Stimulated activated CD8-positive, alpha-beta memory T cell treated with anti-CD3 and anti-CD28 coated beads, Interleukin-4, amount 100 ng/mL, for 48 hours (primary cell): ENCODE results near the gene PRTG.
A peak's percentile ranks its signal among the peaks of the same experiment; 100 is the strongest.
"Not testable (repeated sequence)": the region's sequence is repeated elsewhere in the genome, so short reads cannot be mapped to it uniquely, and the experiment has no call there.

Experiments
- DNase-seq: peaks from one replicate; pipeline ENCODE4 v3.0.0-alpha.2; 2020

PRTG gene

DNA sequence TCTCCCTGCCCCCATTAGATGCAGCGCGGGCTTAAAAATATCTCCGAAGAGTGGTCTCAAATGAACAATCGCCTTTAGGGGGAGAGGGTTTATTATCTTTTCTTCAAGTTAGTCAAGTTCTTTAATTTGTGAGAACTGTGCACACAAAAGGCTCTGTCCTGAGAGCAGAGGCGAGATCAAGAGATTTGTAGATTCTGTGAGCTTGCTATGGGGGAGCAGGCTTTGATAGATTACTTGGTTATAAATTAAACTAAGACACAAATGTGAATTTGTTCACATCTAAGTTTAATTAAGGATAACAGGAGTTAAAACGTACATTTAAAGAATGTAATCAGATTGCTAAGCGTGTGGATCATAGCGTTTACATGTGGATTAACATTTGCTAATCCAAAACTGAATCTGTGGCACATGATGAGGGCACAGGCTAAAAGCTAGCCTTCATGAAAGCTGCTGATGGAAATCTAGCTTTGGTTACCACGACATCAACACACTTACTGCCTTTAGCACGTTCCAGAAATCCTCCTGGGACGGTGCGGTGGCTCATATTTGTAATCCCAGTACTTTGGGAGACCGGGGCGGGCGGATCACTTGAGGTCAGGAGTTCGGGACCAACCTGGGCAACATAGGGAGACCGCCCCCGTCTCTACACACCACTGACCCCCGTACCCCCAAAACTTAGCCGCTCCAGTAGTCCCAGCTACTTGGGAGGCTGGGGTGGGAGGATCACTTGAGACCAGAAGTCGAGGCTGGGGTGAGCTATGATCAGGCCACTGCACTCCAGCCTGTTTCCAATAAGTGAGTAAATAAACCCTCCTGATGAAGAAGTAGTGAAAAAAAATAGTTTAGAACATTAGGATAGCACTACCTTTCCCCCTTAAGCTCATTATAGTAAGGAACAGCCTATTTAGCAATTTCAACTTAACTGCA, 1.0 kb upstream of the PRTG start:
- no peak for DNase-seq

GRCh38 chr15:55742498-55742926, 440 bp downstream of the PRTG start:
- peak; percentile 29 for DNase-seq

GRCh38 chr15:55741833-55742497, 987 bp downstream of the PRTG start:
- DNase-seq = peak; percentile 25

GRCh38 chr15:55740981-55741832, 1.7 kb downstream of the PRTG start:
- DNase-seq = no peak

- no peak for DNase-seq
Observed at GRCh38 chr15:55740359-55740878, 2.5 kb downstream of the PRTG start.

DNA sequence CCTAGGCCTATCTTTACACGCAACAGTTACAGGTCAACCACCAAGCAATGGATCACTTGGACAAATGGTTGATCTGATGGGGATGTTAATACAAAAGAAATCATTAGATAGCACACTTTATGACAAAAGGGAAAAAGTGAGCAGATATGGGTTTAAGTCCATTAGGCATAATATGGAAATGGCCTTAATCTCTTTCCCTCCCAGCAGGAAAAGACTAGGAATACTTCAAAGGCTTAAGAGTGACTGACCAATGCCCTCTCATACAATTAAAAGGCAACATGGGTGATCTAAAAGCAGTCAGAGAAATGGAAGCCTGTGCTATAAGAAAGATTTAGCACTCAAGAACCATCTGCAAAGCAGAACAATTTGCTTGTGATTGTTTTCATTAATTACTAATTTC, 3.3 kb downstream of the PRTG start:
- no peak for DNase-seq

GRCh38 chr15:55738715-55739114, 4.2 kb downstream of the PRTG start:
- no peak for DNase-seq

- DNase-seq = no peak
Observed at GRCh38 chr15:55737373-55737772, 5.6 kb downstream of the PRTG start.

GRCh38 chr15:55736756-55737155, 6.2 kb downstream of the PRTG start:
- DNase-seq = no peak

DNA sequence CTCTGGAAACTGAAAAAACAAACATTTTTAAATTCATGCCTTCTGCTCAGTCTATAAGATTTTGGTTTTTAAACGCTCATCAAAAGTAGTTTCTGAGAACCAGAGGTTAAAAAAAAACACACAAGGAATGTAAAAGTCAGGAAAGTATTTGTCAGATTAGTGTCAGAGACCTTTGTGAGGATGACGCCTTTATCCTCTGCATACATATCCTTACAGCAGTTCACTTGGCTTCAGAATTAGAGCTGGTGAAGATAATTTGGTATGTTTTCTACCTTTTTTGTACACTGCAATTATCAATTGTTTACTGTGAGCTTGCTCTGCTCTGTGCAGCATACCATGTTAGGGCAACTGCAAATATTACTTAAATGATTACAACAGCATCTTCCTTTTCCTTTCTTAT, 8.3 kb downstream of the PRTG start:
- no peak for DNase-seq

GRCh38 chr15:55733461-55733860, 9.5 kb downstream of the PRTG start:
- not testable (repeated sequence) for DNase-seq

GRCh38 chr15:55721554-55722185, 21.3 kb downstream of the PRTG start:
- no peak for DNase-seq

DNA sequence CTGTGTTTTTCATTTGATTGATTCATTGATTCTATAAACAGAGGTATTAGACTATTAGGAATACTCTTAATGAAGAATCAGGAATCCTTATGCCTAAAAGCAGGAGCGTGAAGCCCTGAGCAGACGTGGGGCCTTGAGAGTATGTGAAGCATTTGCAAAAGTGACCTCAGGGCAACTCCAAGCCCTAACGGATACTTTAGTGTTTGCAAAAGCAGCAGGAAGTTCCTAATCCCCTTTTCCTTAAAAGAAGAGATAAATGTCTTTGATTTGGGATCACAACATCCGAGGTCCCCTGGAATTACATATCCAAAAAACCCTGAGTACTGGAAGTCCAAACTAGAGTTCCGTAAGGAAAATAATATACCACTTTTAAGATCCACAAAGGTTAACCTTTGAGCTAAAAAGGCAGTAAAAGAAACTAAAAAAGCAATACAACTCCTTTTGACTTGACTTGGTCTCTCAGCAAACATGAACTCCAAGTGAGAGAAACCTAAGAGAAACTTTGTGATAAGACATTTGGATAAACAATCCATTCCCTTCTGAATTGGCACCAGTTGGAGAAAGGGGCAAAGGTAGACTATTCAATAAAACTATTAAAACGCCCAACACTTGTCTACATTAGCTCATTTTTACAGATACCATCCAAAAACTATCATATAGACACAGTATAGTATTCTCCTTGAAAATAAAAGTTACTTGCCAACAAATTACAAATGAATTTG, 27.4 kb downstream of the PRTG start:
- no peak for DNase-seq

- DNase-seq = no peak
Observed at GRCh38 chr15:55714064-55714463, 28.9 kb downstream of the PRTG start.

DNA sequence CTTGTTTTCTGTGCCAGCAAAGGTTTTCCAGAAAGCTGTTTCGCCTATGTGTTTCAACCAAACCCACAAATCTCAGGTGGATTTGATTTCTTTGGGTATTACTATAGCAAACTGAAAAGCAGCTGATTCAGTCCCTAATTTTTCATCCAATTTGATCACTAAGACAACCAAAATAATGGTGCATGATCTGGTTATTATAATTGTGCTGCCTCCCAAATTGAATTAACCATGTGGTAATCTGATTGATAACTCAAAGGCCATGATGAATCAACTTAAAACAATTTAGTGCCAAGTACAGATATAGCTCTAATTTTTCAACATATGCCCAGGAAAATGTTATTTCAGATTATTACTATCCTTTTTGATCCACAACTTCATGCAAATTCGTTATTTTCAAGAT, 30.6 kb downstream of the PRTG start:
- DNase-seq = no peak

DNA sequence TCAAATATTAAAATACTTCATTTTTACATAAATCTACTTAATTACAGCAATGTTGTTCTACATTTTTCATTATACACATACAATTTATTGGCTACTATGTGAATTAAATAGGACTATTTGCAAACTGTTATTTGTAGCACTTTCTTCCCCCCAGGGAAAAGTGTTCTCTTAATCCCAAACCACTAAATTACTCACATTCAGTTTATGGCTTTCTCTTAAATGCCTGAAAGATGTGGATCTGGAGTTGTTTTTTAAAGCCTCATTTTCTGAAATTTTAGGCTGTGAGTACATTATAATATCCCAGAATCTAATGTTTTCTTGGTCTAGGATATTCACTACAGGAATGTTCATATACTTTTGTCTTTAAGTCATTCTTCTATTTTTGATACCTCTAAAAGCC, 32.7 kb downstream of the PRTG start:
- no peak for DNase-seq

DNA sequence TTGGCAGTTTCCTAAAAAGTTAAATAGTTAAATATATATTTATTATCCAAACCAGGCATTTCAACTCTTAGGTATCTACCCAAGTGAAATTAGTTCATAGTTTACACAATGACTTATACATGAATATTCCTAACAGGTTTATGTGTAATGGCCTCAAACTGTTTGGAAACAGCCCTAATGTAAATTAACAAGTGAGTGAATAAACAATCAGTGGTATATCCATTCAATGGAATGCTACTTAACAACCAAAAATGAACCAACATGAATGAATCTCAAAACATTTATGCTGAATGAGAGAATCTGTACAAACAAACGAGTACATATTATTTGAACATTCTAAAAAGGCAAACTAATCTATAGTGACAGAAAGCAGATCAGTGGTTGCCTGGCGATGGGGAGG, 33.5 kb downstream of the PRTG start:
- DNase-seq = no peak

DNA sequence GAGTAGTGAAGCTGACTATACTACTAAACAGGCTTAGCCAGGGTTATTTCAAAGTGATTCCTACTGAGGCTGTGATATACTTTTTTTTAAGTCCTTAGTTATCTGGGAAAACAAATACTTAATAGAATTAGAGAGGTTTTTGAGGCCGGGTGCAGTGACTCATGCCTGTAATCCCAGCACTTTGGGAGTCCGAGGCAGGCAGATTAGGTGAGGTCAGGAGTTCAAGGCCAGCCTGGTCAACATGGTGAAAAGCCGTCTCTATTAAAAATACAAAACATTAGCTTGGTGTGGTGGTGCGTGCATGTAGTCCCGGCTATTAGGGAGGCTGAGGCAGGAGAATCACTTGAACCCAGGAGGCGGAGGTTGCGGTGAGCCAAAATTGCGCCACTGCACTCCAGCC, 34.2 kb downstream of the PRTG start:
- DNase-seq = no peak

GRCh38 chr15:55707951-55708350, 35.0 kb downstream of the PRTG start:
- DNase-seq = no peak

GRCh38 chr15:55707518-55707917, 35.4 kb downstream of the PRTG start:
- DNase-seq = no peak

- no peak for DNase-seq
Observed at GRCh38 chr15:55703873-55704301, 39.1 kb downstream of the PRTG start.

DNA sequence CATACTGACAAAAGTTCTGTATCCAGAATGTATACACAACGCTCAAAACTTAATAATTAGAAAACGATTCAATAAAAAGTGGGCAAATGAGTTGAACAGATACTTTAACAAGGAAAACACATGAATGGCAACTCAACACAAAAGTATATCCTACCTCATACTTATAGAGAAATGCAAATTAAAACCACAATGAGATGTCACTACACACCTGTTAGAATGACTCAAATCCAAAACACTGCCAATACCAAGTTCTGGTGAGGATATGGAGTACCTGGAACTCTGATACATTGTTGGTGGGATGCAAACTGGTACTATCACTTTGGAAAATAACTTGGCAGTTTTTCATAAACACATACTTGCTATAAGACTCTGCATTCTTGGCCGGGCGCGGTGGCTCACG, 42.1 kb downstream of the PRTG start:
- no peak for DNase-seq
